Activated CD4-positive, CD25-positive, alpha-beta regulatory T cell treated with anti-CD3 and anti-CD28 coated beads, Interleukin-2, amount 50 U/mL, for 24 hours (primary cell): ENCODE data around the gene CCDC112.
A peak's percentile ranks its signal among the peaks of the same experiment; 100 is the strongest.
"Not testable (repeated sequence)": the region's sequence is repeated elsewhere in the genome, so short reads cannot be mapped to it uniquely, and the experiment has no call there.

Experiments used
- ATAC-seq, 2 donors: fragments of 150-1000 bp; cut with Tn5 transposase; one replicate each; pipeline ENCODE4 v1.10.0; 2021; ENCODE audit warnings: mild to moderate bottlenecking in 1 of 2, moderate library complexity in 1 of 2

Gene CCDC112

GRCh38 chr5:115296124-115297022 is at the start of gene CCDC112:
TSS of gene CCDC112 (minus strand) at chr5:115296654. CDS start at chr5:115296543, 111 bp downstream.
- peak; percentile 66 to 72 for ATAC-seq

GRCh38 chr5:115345344-115345743 is 48.9 kb upstream of the CCDC112 start:
- ATAC-seq, result no peak

GRCh38 chr5:115343855-115344254 is 47.4 kb upstream of the CCDC112 start:
- ATAC-seq, result no peak

GRCh38 chr5:115342590-115343377 is 46.3 kb upstream of the CCDC112 start:
- no peak for ATAC-seq

GRCh38 chr5:115341745-115342144 is 45.3 kb upstream of the CCDC112 start:
- no peak for ATAC-seq

- no peak for ATAC-seq
Observed at GRCh38 chr5:115338851-115339250, 42.4 kb upstream of the CCDC112 start.

- ATAC-seq, result no peak
Observed at GRCh38 chr5:115337882-115338281, 41.4 kb upstream of the CCDC112 start.

- no peak for ATAC-seq
Observed at GRCh38 chr5:115336964-115337363, 40.5 kb upstream of the CCDC112 start.

- no peak for ATAC-seq
Observed at GRCh38 chr5:115336201-115336720, 39.8 kb upstream of the CCDC112 start.

GRCh38 chr5:115335301-115335700 is 38.8 kb upstream of the CCDC112 start:
- ATAC-seq, result no peak

GRCh38 chr5:115333164-115333563 is 36.7 kb upstream of the CCDC112 start:
- ATAC-seq, result peak in 1 of 2 donors; percentile 38

GRCh38 chr5:115330830-115331229 is 34.4 kb upstream of the CCDC112 start:
- ATAC-seq, result no peak

GRCh38 chr5:115329475-115329874 is 33.0 kb upstream of the CCDC112 start:
- no peak for ATAC-seq

- ATAC-seq, result not testable (repeated sequence)
Observed at GRCh38 chr5:115328617-115329274, 32.3 kb upstream of the CCDC112 start.

- ATAC-seq, result no peak
Observed at GRCh38 chr5:115325296-115325959, 29.0 kb upstream of the CCDC112 start.

- ATAC-seq, result no peak
Observed at GRCh38 chr5:115324021-115324420, 27.6 kb upstream of the CCDC112 start.

GRCh38 chr5:115322729-115323128 is 26.3 kb upstream of the CCDC112 start:
- no peak for ATAC-seq

GRCh38 chr5:115321309-115321708 is 24.9 kb upstream of the CCDC112 start:
- ATAC-seq, result peak; percentile 76 to 83

- no peak for ATAC-seq
Observed at GRCh38 chr5:115320515-115320914, 24.1 kb upstream of the CCDC112 start.

GRCh38 chr5:115320006-115320405 is 23.6 kb upstream of the CCDC112 start:
- no peak for ATAC-seq

GRCh38 chr5:115319007-115319406 is 22.6 kb upstream of the CCDC112 start:
- no peak for ATAC-seq

- no peak for ATAC-seq
Observed at GRCh38 chr5:115317736-115318135, 21.3 kb upstream of the CCDC112 start.
